ENCODE data around the gene IGLL5.

IGLL5 gene

DNA sequence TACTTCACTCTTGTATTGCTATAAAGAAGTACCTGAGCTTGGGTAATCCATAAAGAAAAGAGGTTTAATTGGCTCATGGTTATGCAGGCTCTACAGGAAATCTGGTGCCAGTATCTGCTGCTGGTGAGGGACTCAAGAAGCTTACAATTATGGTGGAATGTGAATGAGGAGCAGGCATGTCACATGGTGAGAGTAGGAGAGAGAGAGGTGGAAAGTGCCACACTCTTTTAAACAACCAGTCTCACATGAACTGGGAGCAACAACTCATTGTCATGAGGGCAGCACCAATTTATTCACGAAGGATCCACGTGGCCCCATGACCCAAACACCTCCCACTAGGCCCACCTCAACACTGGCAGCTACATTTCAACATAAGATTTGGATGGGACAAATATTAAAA is 24.6 kb upstream of the IGLL5 start:
- no peak overlapping the region for H3K4me3 ChIP-seq (ENCODE audit: low read length)
- DNase-seq (ENCODE audit: low read depth), result no peak
- TF ChIP-seq, protein P1, sequence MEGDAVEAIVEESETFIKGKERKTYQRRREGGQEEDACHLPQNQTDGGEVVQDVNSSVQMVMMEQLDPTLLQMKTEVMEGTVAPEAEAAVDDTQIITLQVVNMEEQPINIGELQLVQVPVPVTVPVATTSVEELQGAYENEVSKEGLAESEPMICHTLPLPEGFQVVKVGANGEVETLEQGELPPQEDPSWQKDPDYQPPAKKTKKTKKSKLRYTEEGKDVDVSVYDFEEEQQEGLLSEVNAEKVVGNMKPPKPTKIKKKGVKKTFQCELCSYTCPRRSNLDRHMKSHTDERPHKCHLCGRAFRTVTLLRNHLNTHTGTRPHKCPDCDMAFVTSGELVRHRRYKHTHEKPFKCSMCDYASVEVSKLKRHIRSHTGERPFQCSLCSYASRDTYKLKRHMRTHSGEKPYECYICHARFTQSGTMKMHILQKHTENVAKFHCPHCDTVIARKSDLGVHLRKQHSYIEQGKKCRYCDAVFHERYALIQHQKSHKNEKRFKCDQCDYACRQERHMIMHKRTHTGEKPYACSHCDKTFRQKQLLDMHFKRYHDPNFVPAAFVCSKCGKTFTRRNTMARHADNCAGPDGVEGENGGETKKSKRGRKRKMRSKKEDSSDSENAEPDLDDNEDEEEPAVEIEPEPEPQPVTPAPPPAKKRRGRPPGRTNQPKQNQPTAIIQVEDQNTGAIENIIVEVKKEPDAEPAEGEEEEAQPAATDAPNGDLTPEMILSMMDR (conservative IDR thresholded peaks at IDR 0.05; ENCODE audit: low read depth, low read length), result no peak

DNA sequence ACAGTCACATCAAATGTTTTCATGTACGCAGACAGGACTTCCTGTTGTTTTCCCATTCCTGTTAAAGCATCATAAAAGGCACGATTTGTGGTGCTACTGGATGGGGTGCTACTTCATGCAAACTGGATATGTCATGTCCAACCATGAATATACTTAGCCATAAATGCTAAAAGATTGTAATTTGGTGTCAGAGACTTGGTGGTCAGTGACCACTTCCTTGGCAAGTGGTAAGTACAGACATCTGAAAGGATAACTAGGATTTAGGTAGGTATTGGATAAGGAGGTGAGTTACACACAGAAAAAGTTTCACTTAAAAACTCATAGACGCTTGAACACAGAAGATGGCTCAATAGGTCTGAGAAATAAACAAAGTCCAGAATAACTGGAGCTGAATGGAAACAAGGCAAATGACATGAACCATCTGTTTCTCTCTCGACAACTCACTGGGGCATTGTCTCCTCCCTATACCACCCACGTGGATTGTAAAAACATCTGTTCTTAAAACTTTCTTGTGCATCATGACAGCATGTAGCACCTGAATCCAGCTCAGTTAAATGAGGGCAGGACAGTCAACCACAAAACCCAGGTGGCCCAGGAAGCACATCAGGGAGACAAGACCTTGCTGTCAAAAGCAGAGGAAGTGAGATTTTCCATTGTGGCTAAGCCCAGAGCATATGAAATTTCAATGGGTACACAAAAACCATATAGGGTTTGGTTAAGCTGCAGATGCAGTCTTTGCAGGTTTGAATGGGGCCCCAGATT is 22.1 kb upstream of the IGLL5 start:
- TF ChIP-seq, protein P1 (conservative IDR thresholded peaks at IDR 0.05; ENCODE audit: low read depth, low read length), result no peak
- no peak overlapping the region for H3K4me3 ChIP-seq (ENCODE audit: low read length)
- no peak for DNase-seq (ENCODE audit: low read depth)

DNA sequence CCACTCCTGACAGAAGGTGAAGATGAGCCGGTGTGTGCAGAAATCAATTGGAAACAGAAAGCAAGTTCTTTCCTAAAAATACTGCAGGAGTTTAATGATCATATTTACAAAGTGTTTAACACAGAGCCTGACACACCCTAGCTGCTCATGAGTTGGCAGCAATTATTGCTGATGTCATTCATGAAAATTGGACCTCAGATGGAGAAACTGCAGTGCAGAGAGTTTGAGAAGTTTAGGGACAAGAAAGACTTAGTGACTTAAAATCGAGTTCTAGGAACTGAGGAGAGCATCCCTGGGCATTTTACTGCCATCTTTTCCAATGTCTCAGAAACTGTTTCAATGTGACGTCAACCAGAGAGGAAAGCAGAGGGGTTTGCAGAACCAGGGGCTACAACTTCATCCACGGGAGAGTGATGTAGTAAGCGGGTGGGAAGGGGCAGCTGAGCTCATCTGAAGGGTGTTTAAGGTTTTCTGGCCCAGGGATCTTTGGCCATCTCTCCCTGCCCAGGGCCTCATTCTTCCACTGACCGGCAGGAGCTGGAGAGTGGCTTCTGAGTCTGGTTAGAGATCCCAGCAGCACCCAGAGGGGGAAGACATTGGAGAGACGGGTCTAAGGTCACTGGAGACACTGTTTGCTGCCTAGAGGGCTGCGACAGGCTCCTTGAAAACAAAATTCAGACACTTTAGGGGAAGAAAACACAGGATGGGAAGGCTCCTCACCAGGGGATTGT is 21.1 kb upstream of the IGLL5 start:
- DNase-seq (ENCODE audit: low read depth), result no peak
- no peak overlapping the region for H3K4me3 ChIP-seq (ENCODE audit: low read length)

DNA sequence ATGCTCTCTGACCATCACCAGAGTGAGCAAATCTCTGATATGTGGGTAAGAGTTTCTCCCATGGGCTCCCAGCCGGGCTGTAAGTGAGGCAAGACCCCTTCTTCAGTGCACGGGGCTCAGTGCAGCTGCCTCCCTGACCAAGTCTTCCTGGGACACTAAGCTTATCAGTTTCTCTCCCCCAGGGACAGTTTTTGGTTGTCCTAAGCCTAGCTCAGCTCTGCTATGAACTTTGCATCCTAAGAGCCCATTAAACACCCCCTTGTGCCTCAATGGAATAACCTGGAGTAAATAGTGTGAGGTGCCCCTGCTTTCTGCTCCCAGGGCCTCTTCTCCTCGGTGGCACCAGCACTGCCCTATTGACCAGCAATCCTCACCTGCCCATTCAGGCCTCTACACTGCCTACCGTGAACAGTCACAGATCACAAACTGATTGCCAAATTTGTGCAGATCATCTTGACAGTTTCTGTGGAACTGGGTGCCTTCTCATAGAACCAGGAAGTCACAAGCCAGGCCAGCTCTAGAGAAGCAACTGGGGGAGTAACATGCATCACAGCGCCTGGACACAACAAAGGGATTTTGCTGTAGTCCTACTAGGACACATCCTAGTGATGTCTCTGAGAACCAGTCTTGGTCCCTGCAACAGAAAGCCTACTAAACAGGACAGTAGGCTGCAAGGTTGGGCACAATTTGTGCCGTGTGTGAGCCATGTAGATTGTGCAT is 19.5 kb upstream of the IGLL5 start:
- H3K4me3 ChIP-seq (ENCODE audit: low read length), result no peak overlapping the region
- TF ChIP-seq, protein P1 (conservative IDR thresholded peaks at IDR 0.05; ENCODE audit: low read depth, low read length), result no peak
- no peak for DNase-seq (ENCODE audit: low read depth)

More for the DNA sequence above, 21.1 kb upstream of the IGLL5 start:
- TF ChIP-seq, protein P1 (conservative IDR thresholded peaks at IDR 0.05; ENCODE audit: low read depth, low read length), result no peak

DNA sequence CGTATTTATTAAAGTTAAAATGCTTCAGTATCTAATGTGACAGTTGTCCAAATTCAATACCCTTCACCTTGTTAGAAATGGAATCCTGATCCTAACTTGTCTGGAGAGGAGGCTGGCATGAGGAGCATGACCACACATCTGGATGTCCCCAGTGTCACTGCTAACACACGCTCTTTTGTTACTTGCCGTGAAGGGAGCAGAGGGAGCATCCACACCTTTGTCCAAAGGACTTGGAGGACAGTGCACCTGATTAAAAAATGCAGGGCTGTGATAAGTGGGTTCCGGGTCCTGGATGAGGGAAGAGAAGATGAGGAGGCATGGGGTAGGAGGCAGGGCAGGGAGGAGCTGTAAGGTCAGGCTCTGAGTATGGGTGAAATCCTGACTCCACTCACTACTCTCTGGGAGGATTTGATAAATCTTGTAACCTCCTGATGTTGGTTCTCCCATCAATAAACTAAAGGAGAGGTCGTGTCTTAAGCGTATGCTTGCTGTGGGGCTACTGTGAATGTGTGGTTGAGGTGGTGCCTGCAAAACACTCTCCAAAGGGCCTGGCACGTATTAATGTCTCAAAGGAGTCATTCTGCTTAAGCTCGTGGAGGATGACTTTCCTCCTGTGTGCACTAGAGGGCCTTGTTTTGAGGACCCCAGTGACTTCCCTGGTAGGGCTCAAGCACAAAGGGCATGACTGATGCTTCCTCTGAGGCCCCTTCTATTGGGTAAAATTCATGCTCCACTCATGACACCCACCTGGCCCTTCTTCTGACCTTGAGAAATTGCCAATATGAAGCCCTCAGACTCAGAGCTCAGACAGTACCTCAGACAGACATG is 16.8 kb upstream of the IGLL5 start:
- H3K4me3 ChIP-seq (ENCODE audit: low read length), result no peak overlapping the region
- no peak for DNase-seq (ENCODE audit: low read depth)

More for the DNA sequence above, 16.8 kb upstream of the IGLL5 start:
- TF ChIP-seq, protein P1 (conservative IDR thresholded peaks at IDR 0.05; ENCODE audit: low read depth, low read length), result peak; percentile 13
